Measurements from ENCODE around the gene GNAQ.
"Not testable (repeated sequence)": the region's sequence is repeated elsewhere in the genome, so short reads cannot be mapped to it uniquely, and the experiment has no call there.

Gene GNAQ

DNA sequence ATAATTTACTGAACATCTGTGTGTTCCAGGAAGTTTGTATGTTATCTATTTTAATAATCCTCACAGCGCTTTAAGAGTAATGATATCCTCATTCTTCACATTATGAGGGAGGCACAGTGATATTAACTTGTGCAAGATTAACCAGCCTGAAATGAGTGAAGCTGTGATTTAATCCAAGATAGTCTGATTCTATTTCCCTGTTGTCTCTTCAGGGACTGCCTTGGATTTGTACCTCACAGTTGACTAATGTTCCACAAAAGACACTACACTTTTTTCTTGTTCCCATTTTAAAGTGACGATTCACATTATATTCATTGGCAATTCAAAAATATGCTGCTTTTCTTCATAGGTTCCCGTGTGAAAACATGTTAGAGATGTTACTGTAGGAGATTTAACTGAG is 258.2 kb downstream of the GNAQ start:
- no peak for DNase-seq (ENCODE audit: low read depth, low spot score)

DNA sequence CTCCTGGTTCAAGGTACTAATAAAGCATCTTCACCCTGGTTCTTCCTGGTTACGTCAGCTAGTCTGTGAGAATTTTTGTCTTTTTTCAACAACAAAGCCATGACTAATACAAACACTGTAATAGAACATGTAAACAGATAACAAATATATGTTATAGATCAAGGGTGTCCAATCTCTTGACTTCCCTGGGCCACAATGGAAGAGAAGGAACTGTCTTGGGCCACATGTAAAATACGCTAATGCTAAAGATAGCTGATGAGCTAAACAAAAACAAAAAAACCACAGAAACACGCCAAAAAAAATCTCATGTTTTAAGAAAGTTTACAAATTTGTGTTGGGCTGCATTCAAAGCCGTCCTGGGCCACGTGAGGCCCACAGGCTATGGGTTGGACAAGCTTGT is 259.0 kb downstream of the GNAQ start:
- DNase-seq (ENCODE audit: low read depth, low spot score) = no peak

DNA sequence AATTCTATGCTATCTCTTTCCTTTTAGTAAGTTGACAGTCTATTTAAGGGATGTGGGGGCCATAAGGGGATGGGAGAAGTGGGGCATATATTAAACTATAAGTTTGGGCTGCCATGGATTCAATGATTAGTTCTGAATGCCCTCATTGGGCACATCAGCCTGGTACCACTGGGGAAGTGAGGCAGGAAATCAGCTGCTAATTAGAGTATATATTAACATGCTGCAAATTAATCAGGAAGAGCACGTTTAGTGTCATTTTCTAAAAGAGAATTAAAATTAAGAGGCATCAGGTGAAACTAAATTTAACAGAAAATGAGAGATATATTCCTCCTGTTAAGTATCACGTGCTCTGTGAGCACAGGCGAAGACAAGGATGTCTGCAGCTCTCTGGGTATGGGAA is 260.4 kb downstream of the GNAQ start:
- DNase-seq (ENCODE audit: low read depth, low spot score) = no peak

DNA sequence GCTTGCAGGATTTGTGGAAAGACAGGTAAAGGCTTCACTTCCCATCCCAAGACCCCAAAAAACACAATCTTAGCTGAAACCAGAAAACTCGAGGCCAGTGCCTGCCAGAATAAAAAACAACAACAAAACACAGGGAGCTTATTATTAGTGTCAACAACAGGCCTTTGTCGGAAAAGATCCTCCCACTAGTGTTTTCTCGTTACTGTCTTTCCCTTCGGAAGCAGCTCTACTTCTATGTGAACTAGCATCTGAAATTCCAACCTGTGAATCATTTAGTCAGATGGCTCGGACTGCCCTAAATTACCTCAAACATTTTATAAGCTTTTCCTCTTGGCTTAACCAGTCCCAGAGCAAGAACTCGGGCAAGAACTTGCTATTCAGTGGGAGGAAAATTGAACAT is 261.3 kb downstream of the GNAQ start:
- DNase-seq (ENCODE audit: low read depth, low spot score) = no peak

DNA sequence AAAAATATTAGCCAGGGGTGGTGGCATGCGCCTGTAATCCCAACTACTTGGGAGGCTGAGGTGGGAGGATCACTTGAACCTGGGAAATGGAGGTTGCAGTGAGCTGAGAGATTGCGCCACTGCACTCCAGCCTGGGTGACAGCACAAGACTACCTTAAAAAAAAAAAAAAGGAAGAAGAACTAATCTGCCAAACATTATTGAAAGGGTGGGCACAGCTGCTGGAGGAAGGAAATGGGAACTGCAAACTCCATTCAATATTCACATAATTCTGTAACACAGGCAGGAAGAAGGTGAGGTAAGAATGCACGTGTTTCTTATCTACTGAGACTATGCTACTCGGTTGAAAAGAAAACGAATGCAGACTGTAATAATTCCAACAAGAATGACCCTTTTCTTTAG is 262.4 kb downstream of the GNAQ start:
- DNase-seq (ENCODE audit: low read depth, low spot score) = no peak

DNA sequence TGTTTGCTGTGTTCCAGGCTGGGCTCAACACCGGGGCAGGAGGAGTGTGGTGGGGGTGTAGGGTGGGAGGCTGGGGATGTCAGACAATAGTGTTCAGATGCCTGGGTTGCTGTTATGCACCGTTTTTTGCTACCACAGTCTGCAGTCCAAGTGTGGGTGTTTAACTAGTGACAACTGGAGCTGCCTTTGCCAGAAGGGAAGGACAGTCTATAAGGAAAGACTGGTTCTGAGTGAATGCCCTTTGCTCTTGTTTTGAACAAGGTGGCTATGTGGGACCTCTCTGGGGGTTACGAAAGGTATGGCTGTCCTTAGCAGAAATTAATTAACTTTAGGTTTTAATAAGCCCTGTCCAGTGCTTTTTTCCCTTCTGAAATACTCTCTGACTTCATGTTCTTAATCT is 265.0 kb downstream of the GNAQ start:
- DNase-seq (ENCODE audit: low read depth, low spot score) = no peak

DNA sequence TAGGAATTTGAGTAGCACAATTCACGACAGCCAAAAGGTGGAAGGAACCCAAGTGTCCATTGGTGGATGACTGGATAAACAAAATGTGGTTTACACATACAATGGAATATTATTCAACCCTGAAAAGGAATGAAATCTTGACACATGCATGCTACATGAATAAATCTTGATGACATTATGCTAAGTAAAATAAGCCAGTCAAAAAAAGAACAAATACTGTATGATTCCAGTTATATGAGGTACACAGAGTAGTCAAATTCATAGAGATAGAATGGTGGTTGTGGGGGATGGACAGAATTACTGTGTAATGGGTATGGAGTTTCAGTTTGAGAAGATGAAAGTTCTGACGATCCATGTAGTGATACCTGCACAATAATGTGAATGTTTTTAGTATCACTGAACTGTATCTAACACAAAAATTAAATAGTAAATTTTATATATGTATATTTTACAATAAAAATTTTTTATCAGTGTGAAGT is 265.8 kb downstream of the GNAQ start:
- DNase-seq (ENCODE audit: low read depth, low spot score) = no peak

DNA sequence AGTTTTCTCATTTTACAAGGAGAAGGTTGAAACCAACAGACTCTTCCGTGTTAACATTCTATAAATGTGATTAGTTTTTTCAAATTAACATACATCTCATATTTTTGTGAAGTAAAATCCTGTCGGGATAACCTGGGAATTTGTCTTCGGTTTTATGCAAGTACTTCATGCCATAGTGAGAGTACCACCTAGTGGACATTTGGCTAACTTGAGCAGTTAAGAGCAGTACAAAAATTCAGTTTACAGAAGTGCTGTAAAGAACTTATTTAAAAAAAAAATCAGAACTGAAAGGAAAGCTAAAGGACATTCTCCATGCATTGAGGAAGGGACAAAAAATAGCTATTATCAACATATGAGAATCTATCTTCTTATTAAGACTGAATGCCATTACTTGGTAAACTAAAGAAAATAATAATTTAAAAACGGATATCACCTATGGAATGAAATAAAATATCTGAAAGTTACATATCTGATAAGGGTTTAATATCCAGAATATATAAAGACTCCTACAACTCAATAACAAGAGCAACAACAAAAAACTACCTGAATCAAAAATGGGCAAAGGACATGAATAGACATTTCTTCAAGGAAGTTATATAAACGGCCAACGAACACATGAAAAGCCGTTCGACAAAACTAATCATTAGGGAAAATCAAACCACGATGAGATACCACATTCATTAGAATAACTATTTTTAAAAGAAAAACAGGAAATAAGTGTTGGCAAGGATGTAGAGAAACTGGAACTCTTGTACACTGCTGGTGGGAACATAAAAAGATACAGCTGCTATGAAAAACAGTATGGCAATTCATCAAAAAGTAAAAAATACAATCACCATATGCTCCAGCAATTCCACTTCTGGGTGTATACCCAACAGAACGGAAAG is 266.5 kb downstream of the GNAQ start:
- DNase-seq (ENCODE audit: low read depth, low spot score) = peak; percentile 45

DNA sequence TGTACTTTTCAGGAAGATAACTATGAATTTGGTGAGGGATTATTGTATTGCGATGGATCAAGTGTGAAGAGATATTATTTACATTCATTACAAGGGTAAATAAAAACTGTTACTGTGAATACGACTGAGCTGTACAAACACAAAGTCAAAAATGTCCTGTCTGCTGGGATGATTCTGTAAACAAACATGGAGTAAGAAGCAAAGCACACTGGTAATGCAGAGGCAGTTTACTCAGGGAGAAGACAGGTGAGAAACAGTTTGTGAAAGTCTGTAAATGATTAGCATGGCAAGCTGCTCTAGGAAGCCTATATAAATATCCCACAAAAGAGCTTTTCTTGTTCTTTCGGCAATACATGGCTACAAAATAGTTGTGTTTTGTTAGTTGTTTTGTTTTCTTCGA is 268.0 kb downstream of the GNAQ start:
- no peak for DNase-seq (ENCODE audit: low read depth, low spot score)

DNA sequence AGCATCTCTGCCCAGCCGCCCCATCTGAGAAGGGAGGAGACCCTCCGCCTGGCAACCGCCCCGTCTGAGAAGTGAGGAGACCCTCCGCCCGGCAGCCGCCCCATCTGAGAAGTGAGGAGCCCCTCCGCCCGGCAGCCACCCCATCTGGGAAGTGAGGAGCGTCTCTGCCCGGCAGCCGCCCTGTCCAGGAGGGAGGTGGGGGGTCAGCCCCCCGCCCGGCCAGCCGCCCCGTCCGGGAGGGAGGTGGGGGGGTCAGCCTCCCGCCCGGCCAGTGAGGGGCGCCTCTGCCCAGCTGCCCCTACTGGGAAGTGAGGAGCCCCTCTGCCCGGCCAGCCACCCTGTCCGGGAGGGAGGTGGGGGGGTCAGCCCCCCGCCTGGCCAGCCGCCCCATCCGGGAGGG is 270.7 kb downstream of the GNAQ start:
- not testable (repeated sequence) for DNase-seq (ENCODE audit: low read depth, low spot score)

DNA sequence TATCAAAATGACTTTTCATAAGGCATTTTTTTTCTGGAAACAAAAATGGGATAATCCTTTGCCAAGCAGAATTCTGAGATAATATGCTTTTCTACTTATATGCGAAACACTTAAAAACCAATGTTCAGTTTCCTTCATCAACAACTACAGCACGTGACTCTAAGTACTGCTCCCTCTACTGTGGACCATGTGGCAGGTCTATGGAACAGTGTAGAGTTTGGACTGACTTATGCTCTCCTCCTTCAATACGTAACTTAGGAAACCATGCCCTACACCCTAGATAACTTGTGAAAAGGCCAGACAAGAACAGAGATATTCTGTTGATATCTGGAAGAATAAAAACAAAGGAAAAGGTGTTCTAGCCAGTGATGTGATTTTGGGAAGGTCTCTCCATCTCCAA is 272.2 kb downstream of the GNAQ start:
- no peak for DNase-seq (ENCODE audit: low read depth, low spot score)

DNA sequence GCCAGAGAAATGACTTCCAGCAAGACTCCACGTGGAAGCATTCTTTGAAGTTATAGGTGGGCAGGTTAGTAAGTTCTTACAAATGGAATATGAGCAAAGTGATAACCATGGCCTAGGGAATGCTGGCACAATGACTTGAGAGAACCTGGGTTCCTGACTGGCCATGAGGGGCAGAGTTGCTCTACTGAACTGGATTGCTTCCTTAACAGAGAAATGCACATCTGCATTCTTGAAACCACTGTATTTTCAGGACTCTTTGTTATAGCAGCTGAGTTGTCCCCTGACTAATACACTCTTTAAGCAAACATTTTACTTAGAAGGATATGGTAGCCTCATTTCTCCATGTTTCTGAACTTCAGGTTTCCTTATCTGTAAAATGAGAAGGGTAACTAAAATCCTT is 275.2 kb downstream of the GNAQ start:
- DNase-seq (ENCODE audit: low read depth, low spot score) = no peak

DNA sequence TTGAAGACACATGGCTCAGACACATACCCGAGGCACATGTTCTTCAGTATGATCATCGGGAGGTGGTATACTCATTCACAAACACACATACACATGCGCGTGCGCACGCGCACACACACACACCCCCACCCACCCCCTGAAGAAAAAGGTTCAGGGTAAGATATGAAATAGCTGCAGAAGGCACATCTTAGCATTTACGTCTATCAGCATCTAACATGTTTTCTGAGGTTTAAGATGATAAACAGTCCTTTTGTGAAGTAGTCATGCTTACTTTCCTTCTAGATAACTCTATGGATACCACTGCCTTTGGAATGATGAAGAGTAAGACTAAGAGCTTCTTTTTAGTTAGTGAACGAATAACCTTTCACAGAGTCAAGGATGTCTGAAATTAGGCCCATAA is 278.4 kb downstream of the GNAQ start:
- no peak for DNase-seq (ENCODE audit: low read depth, low spot score)

DNA sequence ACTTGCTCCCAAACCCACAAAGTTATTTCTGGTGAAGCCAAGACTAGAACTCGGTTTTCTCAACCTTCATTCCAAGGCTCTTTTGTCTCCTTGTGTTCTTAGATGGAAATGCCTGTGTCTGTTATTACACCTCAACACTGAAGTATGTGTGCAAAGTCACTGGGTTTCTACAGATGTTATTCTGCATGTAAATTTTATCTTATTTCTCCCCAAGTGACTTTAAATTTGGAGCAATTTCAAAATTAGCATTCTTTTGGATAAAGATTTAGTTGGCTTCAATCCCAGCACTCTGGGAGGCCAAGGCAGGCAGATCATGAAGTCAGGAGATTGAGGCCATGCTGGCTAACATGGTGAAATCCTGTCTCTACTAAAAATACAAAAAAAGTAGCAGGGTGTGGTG is 279.1 kb downstream of the GNAQ start:
- peak; percentile 26 for DNase-seq (ENCODE audit: low read depth, low spot score)

DNA sequence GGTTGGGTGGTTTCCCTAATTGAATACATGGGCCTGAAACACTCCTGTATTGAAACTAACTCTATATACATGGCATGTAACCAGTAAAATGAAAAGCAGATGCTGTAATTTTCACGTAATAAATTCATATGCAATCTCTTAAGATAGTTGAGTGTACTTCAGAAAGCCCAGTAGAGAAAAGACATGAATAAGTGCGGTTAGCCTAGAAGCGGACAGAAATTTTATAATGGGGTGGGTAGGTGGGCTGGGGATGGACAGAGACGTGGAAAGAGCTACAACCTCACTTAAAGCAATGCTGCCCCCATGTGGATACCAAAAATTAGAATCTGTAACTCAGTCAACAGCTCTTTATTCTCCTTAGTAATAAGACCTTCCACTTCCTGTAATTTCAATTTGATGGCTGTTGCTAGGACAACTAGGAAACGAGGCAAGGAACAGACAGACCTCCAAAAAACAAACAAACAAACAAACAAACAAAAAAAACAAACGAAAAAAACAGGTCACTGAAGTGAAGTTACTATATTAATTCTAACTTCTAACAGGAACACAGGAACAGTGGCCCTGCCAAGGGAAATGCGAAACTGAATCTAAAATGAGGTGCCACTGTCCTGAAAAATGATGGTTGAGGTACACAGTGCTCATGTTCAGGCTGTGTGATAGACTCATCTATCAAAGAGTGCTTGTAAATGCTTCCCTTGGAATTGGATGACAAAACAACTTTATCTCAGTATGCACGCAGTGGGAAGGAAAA is 280.1 kb downstream of the GNAQ start:
- DNase-seq (ENCODE audit: low read depth, low spot score) = peak; percentile 54

DNA sequence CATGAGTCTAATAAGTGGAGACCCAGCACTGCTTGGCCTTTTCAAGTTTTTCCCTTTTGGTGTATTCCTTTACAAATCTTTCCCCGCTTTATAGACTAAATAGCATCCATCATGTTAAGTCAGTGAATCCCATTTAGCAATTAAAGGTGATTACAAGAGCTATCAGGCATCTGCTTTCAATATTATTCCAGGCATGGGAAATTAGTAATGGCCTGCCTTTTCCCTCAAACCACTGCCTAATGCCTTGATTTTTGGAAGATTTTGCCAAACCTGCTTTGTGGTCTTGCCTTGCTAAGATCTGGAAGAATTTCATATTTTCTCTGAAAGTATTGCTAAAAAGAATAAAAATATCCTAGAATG is 280.6 kb downstream of the GNAQ start:
- no peak for DNase-seq (ENCODE audit: low read depth, low spot score)

DNA sequence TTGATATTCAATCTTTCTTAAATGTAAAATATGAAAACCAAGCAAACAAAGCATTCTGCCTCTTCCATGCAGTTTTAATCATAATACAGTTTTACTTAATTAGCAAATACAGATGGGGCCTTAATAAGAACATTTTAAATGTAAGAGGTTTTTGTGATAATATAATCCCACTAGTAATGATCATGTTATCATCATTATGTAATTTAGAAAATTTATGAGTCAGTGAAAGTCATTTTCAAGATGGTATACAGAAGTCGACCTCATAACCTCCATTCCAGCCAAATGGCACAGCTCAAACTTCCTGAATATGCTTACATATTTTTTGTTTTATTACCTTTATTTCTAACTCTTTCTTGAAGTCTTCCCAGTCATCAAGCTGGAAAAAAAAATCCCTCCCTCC is 281.3 kb downstream of the GNAQ start:
- no peak for DNase-seq (ENCODE audit: low read depth, low spot score)

DNA sequence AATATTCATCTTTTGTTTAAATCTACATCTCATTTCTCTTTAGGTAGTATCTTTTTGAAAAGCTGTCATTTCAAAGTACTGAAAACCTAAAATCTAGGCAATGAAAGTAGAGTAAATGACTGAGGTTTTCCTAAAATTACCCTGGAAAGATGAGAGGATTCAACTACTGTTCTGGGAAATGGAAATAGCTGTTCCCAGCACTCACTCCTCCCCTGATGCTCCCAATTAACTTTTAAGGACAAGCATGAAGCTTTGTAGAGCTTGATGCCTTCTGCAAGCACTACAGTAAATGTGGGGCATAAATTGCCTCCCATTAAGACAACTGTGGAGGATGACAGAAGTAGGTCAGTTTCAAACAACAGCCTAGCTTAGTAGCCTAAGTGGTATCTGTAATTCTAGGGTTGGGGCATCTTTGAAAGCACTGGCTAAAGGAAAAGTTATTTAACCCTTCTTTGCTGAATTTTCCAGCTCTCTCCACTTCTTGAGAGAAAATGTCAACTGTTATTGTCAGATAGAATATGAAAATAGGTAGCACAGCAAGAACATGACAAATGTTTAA is 283.3 kb downstream of the GNAQ start:
- DNase-seq (ENCODE audit: low read depth, low spot score) = no peak

DNA sequence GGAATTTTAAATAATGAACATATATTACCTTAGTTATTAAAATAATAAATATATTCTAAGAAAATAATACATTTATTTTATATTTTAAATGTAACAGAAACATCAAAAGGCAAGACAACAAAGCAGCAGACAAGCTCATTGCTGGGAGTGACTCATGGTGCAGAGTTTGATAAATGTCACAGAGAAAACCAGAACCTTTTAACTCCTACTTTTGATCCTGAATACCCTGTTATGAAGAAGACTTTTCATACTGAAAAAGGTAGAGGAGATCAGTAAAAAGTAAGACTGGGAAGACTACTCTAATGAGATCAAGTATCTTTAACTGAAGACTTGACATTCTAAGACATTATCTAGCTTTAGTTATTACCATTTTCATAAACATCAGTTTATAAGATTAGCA is 284.4 kb downstream of the GNAQ start:
- DNase-seq (ENCODE audit: low read depth, low spot score) = no peak

DNA sequence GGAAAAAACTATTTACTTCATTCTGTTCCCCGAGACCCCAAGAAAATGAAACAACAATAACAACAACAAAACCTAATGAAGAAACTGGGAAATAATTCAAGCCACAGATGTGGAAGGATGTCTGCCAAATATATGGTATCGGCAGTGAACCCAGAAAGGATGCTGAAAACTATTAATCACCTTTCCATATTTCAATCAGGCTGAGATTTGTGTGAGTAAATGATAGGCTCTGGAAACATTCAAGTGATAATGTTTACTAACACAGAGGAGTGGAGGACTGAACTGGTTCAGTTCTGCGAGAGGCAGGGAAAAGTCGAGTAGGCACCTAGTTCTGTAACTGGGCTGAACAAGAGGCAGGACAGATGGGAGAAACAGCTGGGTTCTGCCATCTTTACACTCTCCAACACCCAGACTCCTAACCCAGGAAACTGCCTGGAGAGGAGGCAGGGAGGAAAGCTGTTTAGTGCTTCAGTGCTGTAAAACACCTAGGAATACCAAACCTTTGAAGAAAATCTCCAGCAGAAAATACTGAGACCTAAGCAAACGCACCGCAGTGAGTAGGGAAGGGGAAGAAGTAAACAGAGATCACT is 286.7 kb downstream of the GNAQ start:
- DNase-seq (ENCODE audit: low read depth, low spot score) = no peak

DNA sequence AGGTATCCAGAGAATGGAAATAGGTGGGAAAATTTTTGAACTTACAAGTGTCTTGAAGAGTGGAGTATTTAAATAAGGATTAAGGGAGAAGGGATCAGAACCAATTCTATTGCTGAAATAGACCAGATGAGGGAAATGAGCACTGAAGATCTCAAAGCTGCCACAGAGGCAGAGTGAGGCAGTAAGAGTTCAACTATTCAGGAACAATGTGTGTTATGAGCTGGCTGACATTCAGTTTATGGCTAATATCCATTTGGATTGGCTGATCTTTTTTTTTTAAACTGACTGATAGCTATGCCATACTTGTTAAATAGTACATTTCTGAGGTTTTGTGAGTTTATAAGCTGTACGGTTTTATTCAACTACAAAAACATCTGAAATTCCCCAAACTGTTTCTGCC is 288.2 kb downstream of the GNAQ start:
- DNase-seq (ENCODE audit: low read depth, low spot score) = no peak

DNA sequence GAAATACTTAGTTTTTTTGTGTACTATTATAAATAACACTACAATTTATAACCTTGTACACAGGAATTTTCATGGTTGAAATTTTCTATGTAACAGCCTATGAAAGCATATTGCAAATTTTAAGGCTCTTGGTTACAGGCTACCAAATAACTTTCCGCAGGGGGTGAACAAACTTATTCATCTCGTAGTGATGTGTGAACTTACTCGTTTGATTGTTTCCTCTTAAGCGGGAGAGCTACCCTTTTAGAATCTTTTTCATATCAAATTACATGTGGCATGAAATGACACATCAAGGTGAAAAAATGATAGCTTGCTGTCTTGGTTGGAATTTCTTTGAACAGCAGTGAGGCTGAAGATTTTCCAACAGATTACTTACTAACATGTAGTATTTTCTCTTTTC is 292.7 kb downstream of the GNAQ start:
- no peak for DNase-seq (ENCODE audit: low read depth, low spot score)
